Measurements from ENCODE around the gene ARHGAP15. TPM values are rescaled to one million over a fixed set of nuclear protein-coding genes. Genes with fewer than 3 reads are reported as not detected.

The ARHGAP15 gene
- polyA plus RNA-seq, 1 experiment: not detected

DNA sequence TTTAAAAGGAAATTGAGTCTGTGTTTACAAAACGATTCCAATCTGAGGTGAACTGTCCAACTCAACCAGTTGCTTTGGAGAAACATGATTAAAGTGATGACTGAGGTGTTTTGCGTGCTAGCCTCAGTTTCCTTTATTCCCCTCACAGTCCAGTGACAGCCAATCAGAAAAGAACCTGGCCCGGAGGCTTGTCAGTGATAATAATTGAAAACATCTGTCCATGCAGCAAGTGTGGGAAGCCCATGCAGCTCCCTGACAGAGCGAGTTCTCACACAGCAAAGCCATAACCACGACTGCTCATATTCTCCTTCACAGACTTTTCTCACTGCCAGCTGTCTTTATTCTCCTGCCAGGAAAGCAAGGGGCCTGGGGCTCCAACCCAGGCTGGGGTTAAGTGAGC, 613.4 kb downstream of the ARHGAP15 start:
- Histone ChIP-seq H3K4me3 (ENCODE audit: low read depth, low read length) (no peak overlapping the region), H3K36me3 (ENCODE audit: control insufficient read depth, insufficient read depth, low read length) (no peaks in the 10 kb centered on the region), H3K27me3 (ENCODE audit: control insufficient read depth, insufficient read depth, low read length) (no peaks in the 10 kb centered on the region)
- DNase-seq (ENCODE audit: low read depth): no peak
- ChIA-PET CTCF (no interaction called here), POLR2A (no interaction called here)
- TF ChIP-seq, protein P1, sequence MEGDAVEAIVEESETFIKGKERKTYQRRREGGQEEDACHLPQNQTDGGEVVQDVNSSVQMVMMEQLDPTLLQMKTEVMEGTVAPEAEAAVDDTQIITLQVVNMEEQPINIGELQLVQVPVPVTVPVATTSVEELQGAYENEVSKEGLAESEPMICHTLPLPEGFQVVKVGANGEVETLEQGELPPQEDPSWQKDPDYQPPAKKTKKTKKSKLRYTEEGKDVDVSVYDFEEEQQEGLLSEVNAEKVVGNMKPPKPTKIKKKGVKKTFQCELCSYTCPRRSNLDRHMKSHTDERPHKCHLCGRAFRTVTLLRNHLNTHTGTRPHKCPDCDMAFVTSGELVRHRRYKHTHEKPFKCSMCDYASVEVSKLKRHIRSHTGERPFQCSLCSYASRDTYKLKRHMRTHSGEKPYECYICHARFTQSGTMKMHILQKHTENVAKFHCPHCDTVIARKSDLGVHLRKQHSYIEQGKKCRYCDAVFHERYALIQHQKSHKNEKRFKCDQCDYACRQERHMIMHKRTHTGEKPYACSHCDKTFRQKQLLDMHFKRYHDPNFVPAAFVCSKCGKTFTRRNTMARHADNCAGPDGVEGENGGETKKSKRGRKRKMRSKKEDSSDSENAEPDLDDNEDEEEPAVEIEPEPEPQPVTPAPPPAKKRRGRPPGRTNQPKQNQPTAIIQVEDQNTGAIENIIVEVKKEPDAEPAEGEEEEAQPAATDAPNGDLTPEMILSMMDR (IDR thresholded peaks at IDR 0.05; ENCODE audit: insufficient read depth, low read depth, low read length): no peak

DNA sequence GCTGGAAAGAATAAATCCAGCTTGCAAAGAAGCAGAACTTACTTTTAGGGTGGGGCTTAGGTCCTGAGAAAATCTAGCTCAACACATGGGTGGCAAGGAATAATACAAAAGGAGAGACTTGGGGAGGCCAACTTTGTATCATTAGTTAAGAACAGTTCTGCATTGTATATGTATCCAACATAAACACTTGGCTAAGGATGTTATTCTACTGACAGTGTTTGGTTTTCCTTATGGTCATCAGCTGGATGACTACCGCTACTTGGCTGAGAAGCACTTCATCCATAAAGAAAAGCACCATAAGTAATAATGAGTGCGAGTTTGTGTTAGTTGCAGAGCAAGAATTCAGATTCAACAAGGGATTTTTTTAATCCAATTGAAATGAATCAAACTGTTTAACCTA, 614.9 kb downstream of the ARHGAP15 start:
- DNase-seq (ENCODE audit: low read depth): no peak
- CTCF ChIA-PET: interaction anchor here (1.0 kb wide), 1 partner anchor 9 kb away, joined by 3 read pairs; no protein-coding TSS in a partner anchor
- POLR2A ChIA-PET: interaction anchor here (0.6 kb wide), 1 partner anchor 56 kb away, joined by 4 read pairs; no protein-coding TSS in a partner anchor

DNA sequence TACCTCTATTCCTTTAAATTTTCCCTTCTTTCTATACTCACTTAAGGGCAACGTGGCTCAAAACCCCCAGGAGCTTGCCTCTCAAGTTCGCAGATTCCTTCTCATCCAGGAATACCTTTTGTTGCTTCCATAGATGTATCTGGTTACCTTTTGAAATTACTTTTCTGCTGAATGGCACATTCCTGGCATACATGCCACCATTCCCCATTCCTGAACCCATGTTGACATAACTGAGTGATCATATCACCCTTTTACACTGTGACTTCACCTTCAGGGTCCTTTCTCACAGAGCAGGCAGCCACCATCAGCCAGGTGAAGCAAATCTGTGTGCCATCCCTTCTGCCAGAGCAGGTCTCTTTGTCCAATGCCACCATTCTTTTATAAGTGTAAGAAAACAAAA, 615.8 kb downstream of the ARHGAP15 start:
- TF ChIP-seq, protein P1 (IDR thresholded peaks at IDR 0.05; ENCODE audit: insufficient read depth, low read depth, low read length): no peak
- Histone ChIP-seq H3K4me3 (ENCODE audit: low read depth, low read length) (no peak overlapping the region), H3K36me3 (ENCODE audit: control insufficient read depth, insufficient read depth, low read length) (no peaks in the 10 kb centered on the region), H3K27me3 (ENCODE audit: control insufficient read depth, insufficient read depth, low read length) (no peaks in the 10 kb centered on the region)
- ChIA-PET POLR2A (no interaction called here), CTCF (no interaction called here)
- DNase-seq (ENCODE audit: low read depth): no peak

More for the DNA sequence above, 614.9 kb downstream of the ARHGAP15 start:
- Histone ChIP-seq H3K36me3 (ENCODE audit: control insufficient read depth, insufficient read depth, low read length) (no peaks in the 10 kb centered on the region), H3K27me3 (ENCODE audit: control insufficient read depth, insufficient read depth, low read length) (no peaks in the 10 kb centered on the region), H3K4me3 (ENCODE audit: low read depth, low read length) (no peak overlapping the region)
- TF ChIP-seq, protein P1 (IDR thresholded peaks at IDR 0.05; ENCODE audit: insufficient read depth, low read depth, low read length): no peak

DNA sequence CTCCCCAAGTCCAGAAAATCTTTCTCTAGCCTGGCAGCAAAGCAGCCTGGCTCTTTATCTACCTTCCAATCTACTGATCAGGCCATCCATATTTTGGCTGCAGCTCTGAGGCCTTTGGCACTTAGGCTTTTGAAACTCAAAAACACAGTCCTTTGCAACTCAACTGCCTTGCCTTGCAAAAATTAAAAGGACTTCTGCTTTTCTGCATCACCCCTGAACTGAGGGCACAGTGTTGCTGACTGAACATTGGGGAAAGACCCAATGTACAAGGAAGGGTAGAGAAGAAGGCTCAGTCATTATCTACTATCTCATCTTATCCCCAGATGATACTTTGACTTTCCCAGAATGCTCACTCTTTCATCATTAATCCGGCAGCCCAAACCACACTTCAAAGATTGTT, 625.5 kb downstream of the ARHGAP15 start:
- Histone ChIP-seq H3K27me3 (ENCODE audit: control insufficient read depth, insufficient read depth, low read length) (no peaks in the 10 kb centered on the region), H3K4me3 (ENCODE audit: low read depth, low read length) (no peak overlapping the region), H3K36me3 (ENCODE audit: control insufficient read depth, insufficient read depth, low read length) (no peaks in the 10 kb centered on the region)
- no peak for DNase-seq (ENCODE audit: low read depth)
- ChIA-PET POLR2A (no interaction called here), CTCF (no interaction called here)
- TF ChIP-seq, protein P1 (IDR thresholded peaks at IDR 0.05; ENCODE audit: insufficient read depth, low read depth, low read length): no peak

DNA sequence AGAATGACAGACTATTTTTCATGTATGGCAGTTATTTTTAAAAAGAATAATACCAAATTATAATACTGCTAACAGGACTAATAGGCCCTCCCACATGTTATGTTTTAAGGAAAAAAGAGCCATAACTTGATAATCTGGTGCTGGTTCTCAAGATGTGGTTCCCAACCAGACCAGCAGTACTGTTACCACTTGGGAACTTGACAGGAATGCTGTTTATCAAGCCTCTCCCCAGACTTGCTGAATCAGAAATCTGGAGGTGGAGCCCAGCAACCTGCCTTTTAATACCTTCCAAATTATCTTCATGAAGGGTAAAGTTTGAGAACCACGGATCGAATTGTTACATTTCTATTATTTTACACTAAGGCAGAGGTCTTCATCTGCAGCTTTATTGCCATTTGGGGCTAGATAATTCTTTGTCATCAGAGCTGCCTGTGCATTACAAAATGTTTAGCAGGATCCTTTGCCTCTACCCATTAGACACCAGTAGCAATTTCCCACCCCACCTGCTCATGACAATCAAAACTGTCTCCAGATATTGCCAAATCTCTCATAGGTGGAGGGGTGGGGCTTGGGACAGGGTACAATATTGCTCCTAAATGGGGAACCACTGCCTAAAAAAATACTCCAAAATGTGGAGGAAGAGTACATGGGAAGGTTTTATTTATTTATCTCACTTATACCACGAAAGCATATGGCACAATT, 629.6 kb downstream of the ARHGAP15 start:
- no peaks in the 10 kb centered on the region for H3K36me3 ChIP-seq (ENCODE audit: control insufficient read depth, insufficient read depth, low read length)
- no peak overlapping the region for H3K4me3 ChIP-seq (ENCODE audit: low read depth, low read length)
- no peak for DNase-seq (ENCODE audit: low read depth)
- H3K27me3 ChIP-seq (ENCODE audit: control insufficient read depth, insufficient read depth, low read length): no peaks in the 10 kb centered on the region
- ChIA-PET POLR2A (no interaction called here), CTCF (no interaction called here)
- TF ChIP-seq, protein P1 (IDR thresholded peaks at IDR 0.05; ENCODE audit: insufficient read depth, low read depth, low read length): no peak
